WTC11 (cell line): ENCODE measurements around the gene MZF1. TPM values are rescaled to one million over a fixed set of nuclear protein-coding genes. Genes with fewer than 3 reads are reported as not detected.

Source experiments
- ATF1 ChIP-seq: sonication (generic); formaldehyde crosslinking; IDR thresholded peaks from 2 replicates; pipeline ENCODE4 v1.8.1; 2023; ENCODE audit warnings: mild to moderate bottlenecking, moderate library complexity, missing genetic modification reagents
- CREB1 ChIP-seq: sonication (generic); formaldehyde crosslinking; IDR thresholded peaks from 2 replicates; pipeline ENCODE4 v1.8.0; 2023; ENCODE audit warnings: mild to moderate bottlenecking, missing genetic modification reagents
- ELF4 ChIP-seq: sonication (generic); formaldehyde crosslinking; IDR thresholded peaks from 2 replicates; pipeline ENCODE4 v1.8.1; 2022; ENCODE audit warnings: low read depth, mild to moderate bottlenecking, moderate library complexity, missing genetic modification reagents
- ESRRA ChIP-seq: sonication (generic); formaldehyde crosslinking; IDR thresholded peaks from 2 replicates; pipeline ENCODE4 v1.8.1; 2022; ENCODE audit warnings: mild to moderate bottlenecking, missing genetic modification reagents, borderline replicate concordance
- ETV6 ChIP-seq: sonication (generic); formaldehyde crosslinking; IDR thresholded peaks from 2 replicates; pipeline ENCODE4 v1.8.1; 2022; ENCODE audit warnings: mild to moderate bottlenecking, missing genetic modification reagents
- GABPB1 ChIP-seq: sonication (generic); formaldehyde crosslinking; IDR thresholded peaks from 2 replicates; pipeline ENCODE4 v1.8.1; 2023; ENCODE audit warnings: mild to moderate bottlenecking, missing genetic modification reagents
- IRF2 ChIP-seq: sonication (generic); formaldehyde crosslinking; IDR thresholded peaks from 2 replicates; pipeline ENCODE4 v1.8.0; 2022; ENCODE audit warnings: low read depth, missing genetic modification reagents, borderline replicate concordance
- KAT7 ChIP-seq: sonication (generic); formaldehyde crosslinking; IDR thresholded peaks from 2 replicates; pipeline ENCODE4 v1.8.1; 2023; ENCODE audit warnings: missing genetic modification reagents, mild to moderate bottlenecking, borderline replicate concordance
- MXD4 ChIP-seq: fragments of 250-450 bp; sonication (Bioruptor Pico); IDR thresholded peaks from 2 replicates; pipeline ENCODE4 v1.8.0; 2021; ENCODE audit warnings: mild to moderate bottlenecking, moderate library complexity, borderline replicate concordance
- MYBL2 ChIP-seq: sonication (generic); formaldehyde crosslinking; IDR thresholded peaks from 2 replicates; pipeline ENCODE4 v1.8.1; 2023; ENCODE audit warnings: mild to moderate bottlenecking, moderate library complexity, missing genetic modification reagents
- NFATC4 ChIP-seq: fragments of 250-450 bp; sonication (Bioruptor Pico); IDR thresholded peaks from 2 replicates; pipeline ENCODE4 v1.9.0; 2021; ENCODE audit warnings: mild to moderate bottlenecking
- NR1H2 ChIP-seq: sonication (generic); formaldehyde crosslinking; IDR thresholded peaks from 2 replicates; pipeline ENCODE4 v1.9.0; 2021; ENCODE audit warnings: mild to moderate bottlenecking, moderate library complexity, missing genetic modification reagents
- PRRX2 ChIP-seq: fragments of 250-450 bp; sonication (Bioruptor Pico); IDR thresholded peaks from 2 replicates; pipeline ENCODE4 v1.8.0; 2021; ENCODE audit warnings: mild to moderate bottlenecking
- SMAD3 ChIP-seq: sonication (generic); formaldehyde crosslinking; IDR thresholded peaks from 2 replicates; pipeline ENCODE4 v1.8.0; 2022; ENCODE audit warnings: missing genetic modification reagents, mild to moderate bottlenecking, borderline replicate concordance
- SMAD4 ChIP-seq: sonication (generic); formaldehyde crosslinking; IDR thresholded peaks from 2 replicates; pipeline ENCODE4 v1.8.0; 2022; ENCODE audit warnings: mild to moderate bottlenecking, missing genetic modification reagents
- ZNF263 ChIP-seq: sonication (generic); formaldehyde crosslinking; IDR thresholded peaks from 2 replicates; pipeline ENCODE4 v1.8.1; 2022; ENCODE audit warnings: low read depth, mild to moderate bottlenecking, moderate library complexity, missing genetic modification reagents
- ZNF396 ChIP-seq: fragments of 250-450 bp; sonication (Bioruptor Pico); IDR thresholded peaks from 2 replicates; pipeline ENCODE4 v1.8.0; 2021; ENCODE audit warnings: mild to moderate bottlenecking, moderate library complexity, borderline replicate concordance
- ZNF416 ChIP-seq: fragments of 250-450 bp; sonication (Bioruptor Pico); IDR thresholded peaks from 2 replicates; pipeline ENCODE4 v1.9.0; 2021; ENCODE audit warnings: mild to moderate bottlenecking, inconsistent platforms
- ZNF671 ChIP-seq: fragments of 250-450 bp; sonication (Bioruptor Pico); IDR thresholded peaks from 2 replicates; pipeline ENCODE4 v1.8.0; 2021; ENCODE audit warnings: mild to moderate bottlenecking
- total RNA-seq: library from RNA; stranded (reverse); gene quantifications from 3 replicates; pipeline ENCODE4 v1.2.3, GENCODE V29; 2021
- TF ChIP-seq, protein P1 (sequence below): fragments of 250-450 bp; sonication (Bioruptor Pico); conservative IDR thresholded peaks from 2 replicates; pipeline ENCODE4 v1.9.0; 2021; ENCODE audit warnings: mild to moderate bottlenecking
- TF ChIP-seq, protein P2 (sequence below): sonication (generic); formaldehyde crosslinking; IDR thresholded peaks from 2 replicates; pipeline ENCODE4 v1.8.0; 2022; ENCODE audit warnings: mild to moderate bottlenecking, missing genetic modification reagents
- TF ChIP-seq, protein P3 (sequence below): sonication (generic); formaldehyde crosslinking; IDR thresholded peaks from 2 replicates; pipeline ENCODE4 v1.8.1; 2022; ENCODE audit warnings: low read depth, missing genetic modification reagents, borderline replicate concordance
- TF ChIP-seq, protein P4 (sequence below): sonication (generic); formaldehyde crosslinking; conservative IDR thresholded peaks from 2 replicates; pipeline ENCODE4 v1.8.1; 2022; ENCODE audit warnings: mild to moderate bottlenecking, missing genetic modification reagents
- TF ChIP-seq, protein P5 (sequence below): sonication (generic); formaldehyde crosslinking; IDR thresholded peaks from 2 replicates; pipeline ENCODE4 v1.8.0; 2022; ENCODE audit warnings: mild to moderate bottlenecking, missing genetic modification reagents
- TF ChIP-seq, protein P6 (sequence below): sonication (generic); formaldehyde crosslinking; IDR thresholded peaks from 2 replicates; pipeline ENCODE4 v1.8.1; 2023; ENCODE audit warnings: mild to moderate bottlenecking, moderate library complexity, missing genetic modification reagents
- TF ChIP-seq, protein P7 (sequence below): fragments of 200-600 bp; IDR thresholded peaks from 2 replicates; pipeline ENCODE4 v1.8.0; 2022; ENCODE audit warnings: antibody characterized with exemption
- TF ChIP-seq, protein P8 (sequence below): fragments of 250-450 bp; sonication (Bioruptor Pico); IDR thresholded peaks from 2 replicates; pipeline ENCODE4 v2.1.2; 2022; ENCODE audit warnings: mild to moderate bottlenecking, moderate library complexity

MZF1 gene
- total RNA-seq, 1 experiment from 2014 or later: 22.2 TPM

DNA sequence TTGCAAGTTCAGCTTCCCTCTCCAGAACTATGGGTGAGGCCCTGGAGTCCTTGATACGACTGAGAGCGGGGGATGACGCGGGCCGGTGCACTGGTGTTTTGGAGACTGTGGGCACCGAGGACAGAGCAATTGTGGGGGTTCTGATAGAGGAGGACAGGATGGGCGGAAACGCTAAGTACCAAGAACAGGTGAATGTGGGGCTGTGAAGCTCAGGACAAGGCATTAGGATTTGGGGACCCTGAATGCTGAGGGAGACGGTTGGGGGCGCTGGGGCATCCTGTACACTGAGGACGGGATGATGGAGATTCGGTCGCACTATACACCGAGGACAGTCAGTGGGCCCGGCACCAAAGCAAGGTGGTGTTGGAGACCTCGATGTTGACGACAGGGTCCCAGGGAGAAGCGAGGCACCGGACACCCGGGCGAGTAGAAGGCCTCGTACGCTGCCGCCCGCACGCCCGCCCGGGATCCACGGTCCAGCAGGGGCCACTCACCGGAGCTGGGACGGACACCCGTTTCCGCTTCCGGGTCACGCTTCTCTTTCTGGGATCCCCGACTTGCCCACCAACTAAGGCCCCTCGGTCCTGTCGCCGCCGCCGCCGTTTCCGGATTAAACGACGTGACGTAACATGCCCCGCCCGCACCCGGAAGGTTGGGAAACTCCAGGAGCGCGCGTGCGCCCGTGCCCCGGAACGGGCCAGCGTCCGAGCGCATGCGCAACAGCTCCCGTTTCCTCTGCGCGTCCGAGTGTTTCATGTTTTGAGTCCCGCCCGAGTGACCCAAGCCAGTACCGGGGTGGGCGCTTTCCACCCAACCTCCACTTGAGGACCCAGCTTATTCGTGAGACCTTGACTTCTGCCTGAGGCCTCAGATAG is 18.4 kb downstream of the MZF1 start, which contains the start of gene CHMP2A (continued):
- TF ChIP-seq, protein P1, sequence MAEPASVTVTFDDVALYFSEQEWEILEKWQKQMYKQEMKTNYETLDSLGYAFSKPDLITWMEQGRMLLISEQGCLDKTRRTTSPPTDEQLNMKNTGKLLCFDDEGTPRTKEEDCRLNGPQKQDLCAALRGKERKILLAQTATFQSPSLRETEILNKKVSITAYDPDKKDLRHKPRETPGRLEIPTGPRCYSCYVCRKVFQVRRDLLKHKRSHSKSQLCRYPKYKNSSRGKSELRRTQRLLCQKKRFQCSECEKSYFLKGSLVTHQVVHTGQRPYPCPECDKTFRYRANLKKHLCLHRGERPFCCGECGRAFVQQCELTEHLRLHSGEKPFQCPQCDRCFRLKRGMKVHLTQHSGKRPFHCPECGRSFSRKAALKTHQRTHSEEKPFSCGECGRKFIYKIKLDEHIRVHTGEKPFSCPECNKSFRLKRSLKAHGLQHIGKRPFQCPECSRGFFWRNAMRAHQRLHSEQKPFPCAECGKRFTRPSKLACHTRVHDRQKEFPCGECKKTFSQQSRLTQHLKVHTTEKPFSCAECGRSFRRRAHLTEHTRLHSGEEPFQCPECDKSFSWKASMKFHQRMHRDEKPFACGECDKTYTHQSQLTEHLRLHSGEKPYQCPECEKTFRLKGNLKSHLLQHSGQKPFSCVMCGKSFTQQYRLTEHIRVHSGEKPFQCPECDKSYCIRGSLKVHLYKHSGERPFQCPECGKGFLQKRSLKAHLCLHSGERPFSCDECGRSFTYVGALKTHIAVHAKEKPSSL: peak; percentile 27
- TF ChIP-seq, protein P2, sequence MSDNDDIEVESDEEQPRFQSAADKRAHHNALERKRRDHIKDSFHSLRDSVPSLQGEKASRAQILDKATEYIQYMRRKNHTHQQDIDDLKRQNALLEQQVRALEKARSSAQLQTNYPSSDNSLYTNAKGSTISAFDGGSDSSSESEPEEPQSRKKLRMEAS (CRISPR knock-in tag): peak; percentile 72; the same call in 1 of the 2 replicates
- 0 out of 2 replicates have a peak, but pooled peaks have one; percentile 47 for TF ChIP-seq ESRRA
- TF ChIP-seq, protein P3, sequence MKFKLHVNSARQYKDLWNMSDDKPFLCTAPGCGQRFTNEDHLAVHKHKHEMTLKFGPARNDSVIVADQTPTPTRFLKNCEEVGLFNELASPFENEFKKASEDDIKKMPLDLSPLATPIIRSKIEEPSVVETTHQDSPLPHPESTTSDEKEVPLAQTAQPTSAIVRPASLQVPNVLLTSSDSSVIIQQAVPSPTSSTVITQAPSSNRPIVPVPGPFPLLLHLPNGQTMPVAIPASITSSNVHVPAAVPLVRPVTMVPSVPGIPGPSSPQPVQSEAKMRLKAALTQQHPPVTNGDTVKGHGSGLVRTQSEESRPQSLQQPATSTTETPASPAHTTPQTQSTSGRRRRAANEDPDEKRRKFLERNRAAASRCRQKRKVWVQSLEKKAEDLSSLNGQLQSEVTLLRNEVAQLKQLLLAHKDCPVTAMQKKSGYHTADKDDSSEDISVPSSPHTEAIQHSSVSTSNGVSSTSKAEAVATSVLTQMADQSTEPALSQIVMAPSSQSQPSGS (CRISPR knock-in tag): 0 out of 2 replicates have a peak, but pooled peaks have one; percentile 38
- TF ChIP-seq ZNF416 (CRISPR knock-in tag): peak; percentile 99
- TF ChIP-seq GABPB1 (CRISPR knock-in tag): peak; percentile 92
- TF ChIP-seq ATF1 (CRISPR knock-in tag): no peak
- TF ChIP-seq SMAD3 (CRISPR knock-in tag): peak; percentile 88; the same call in 1 of the 2 replicates
- TF ChIP-seq ZNF396 (CRISPR knock-in tag): no peak
- TF ChIP-seq ZNF671 (CRISPR knock-in tag): peak; percentile 95
- TF ChIP-seq, protein P4, sequence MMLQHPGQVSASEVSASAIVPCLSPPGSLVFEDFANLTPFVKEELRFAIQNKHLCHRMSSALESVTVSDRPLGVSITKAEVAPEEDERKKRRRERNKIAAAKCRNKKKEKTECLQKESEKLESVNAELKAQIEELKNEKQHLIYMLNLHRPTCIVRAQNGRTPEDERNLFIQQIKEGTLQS (CRISPR knock-in tag): peak; percentile 22; the same call in 1 of the 2 replicates
- TF ChIP-seq ZNF263: no peak
- TF ChIP-seq, protein P5, sequence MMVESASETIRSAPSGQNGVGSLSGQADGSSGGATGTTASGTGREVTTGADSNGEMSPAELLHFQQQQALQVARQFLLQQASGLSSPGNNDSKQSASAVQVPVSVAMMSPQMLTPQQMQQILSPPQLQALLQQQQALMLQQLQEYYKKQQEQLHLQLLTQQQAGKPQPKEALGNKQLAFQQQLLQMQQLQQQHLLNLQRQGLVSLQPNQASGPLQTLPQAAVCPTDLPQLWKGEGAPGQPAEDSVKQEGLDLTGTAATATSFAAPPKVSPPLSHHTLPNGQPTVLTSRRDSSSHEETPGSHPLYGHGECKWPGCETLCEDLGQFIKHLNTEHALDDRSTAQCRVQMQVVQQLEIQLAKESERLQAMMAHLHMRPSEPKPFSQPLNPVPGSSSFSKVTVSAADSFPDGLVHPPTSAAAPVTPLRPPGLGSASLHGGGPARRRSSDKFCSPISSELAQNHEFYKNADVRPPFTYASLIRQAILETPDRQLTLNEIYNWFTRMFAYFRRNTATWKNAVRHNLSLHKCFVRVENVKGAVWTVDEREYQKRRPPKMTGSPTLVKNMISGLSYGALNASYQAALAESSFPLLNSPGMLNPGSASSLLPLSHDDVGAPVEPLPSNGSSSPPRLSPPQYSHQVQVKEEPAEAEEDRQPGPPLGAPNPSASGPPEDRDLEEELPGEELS (CRISPR knock-in tag): peak; percentile 70
- TF ChIP-seq IRF2 (CRISPR knock-in tag): no peak
- TF ChIP-seq CREB1: 0 out of 2 replicates have a peak, but pooled peaks have one; percentile 5
- TF ChIP-seq PRRX2 (CRISPR knock-in tag): peak; percentile 98
- TF ChIP-seq, protein P6, sequence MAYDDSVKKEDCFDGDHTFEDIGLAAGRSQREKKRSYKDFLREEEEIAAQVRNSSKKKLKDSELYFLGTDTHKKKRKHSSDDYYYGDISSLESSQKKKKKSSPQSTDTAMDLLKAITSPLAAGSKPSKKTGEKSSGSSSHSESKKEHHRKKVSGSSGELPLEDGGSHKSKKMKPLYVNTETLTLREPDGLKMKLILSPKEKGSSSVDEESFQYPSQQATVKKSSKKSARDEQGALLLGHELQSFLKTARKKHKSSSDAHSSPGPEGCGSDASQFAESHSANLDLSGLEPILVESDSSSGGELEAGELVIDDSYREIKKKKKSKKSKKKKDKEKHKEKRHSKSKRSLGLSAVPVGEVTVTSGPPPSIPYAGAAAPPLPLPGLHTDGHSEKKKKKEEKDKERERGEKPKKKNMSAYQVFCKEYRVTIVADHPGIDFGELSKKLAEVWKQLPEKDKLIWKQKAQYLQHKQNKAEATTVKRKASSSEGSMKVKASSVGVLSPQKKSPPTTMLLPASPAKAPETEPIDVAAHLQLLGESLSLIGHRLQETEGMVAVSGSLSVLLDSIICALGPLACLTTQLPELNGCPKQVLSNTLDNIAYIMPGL (CRISPR knock-in tag): peak; percentile 38; the same call in 1 of the 2 replicates
- TF ChIP-seq, protein P7, sequence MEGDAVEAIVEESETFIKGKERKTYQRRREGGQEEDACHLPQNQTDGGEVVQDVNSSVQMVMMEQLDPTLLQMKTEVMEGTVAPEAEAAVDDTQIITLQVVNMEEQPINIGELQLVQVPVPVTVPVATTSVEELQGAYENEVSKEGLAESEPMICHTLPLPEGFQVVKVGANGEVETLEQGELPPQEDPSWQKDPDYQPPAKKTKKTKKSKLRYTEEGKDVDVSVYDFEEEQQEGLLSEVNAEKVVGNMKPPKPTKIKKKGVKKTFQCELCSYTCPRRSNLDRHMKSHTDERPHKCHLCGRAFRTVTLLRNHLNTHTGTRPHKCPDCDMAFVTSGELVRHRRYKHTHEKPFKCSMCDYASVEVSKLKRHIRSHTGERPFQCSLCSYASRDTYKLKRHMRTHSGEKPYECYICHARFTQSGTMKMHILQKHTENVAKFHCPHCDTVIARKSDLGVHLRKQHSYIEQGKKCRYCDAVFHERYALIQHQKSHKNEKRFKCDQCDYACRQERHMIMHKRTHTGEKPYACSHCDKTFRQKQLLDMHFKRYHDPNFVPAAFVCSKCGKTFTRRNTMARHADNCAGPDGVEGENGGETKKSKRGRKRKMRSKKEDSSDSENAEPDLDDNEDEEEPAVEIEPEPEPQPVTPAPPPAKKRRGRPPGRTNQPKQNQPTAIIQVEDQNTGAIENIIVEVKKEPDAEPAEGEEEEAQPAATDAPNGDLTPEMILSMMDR: no peak
- no peak; the same call in none of the 2 replicates for TF ChIP-seq ETV6 (CRISPR knock-in tag)
- no peak for TF ChIP-seq ELF4
- 0 out of 2 replicates have a peak, but pooled peaks have one; percentile 14 for TF ChIP-seq KAT7 (CRISPR knock-in tag)
- no peak for TF ChIP-seq MXD4 (CRISPR knock-in tag)
- peak; percentile 64; the same call in 1 of the 2 replicates for TF ChIP-seq MYBL2 (CRISPR knock-in tag)
- TF ChIP-seq SMAD4 (CRISPR knock-in tag): no peak
- peak; percentile 97 for TF ChIP-seq NFATC4 (CRISPR knock-in tag)
- TF ChIP-seq, protein P8, sequence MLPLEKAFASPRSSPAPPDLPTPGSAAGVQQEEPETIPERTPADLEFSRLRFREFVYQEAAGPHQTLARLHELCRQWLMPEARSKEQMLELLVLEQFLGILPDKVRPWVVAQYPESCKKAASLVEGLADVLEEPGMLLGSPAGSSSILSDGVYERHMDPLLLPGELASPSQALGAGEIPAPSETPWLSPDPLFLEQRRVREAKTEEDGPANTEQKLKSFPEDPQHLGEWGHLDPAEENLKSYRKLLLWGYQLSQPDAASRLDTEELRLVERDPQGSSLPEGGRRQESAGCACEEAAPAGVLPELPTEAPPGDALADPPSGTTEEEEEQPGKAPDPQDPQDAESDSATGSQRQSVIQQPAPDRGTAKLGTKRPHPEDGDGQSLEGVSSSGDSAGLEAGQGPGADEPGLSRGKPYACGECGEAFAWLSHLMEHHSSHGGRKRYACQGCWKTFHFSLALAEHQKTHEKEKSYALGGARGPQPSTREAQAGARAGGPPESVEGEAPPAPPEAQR (CRISPR knock-in tag): no peak
- TF ChIP-seq NR1H2 (CRISPR knock-in tag): peak; percentile 14; the same call in 1 of the 2 replicates
